SH-SY5Y (cell line): ENCODE data around the gene ST3GAL3.

ENCODE experiments used
- GATA2 ChIP-seq: IDR thresholded peaks from 2 replicates; pipeline ENCODE4 v1.6.1; 2011; ENCODE audit warnings: mild to moderate bottlenecking, low read depth, low read length
- GATA3 ChIP-seq: IDR thresholded peaks from 2 replicates; pipeline ENCODE4 v1.6.1; 2011; ENCODE audit warnings: low read depth, mild to moderate bottlenecking, low read length, moderate library complexity

Gene ST3GAL3

GRCh38 chr1:43711524-43712386, 4.4 kb downstream of the ST3GAL3 start:
- no peak for TF ChIP-seq GATA2
- no peak for TF ChIP-seq GATA3

- no peak for TF ChIP-seq GATA3
- TF ChIP-seq GATA2 = no peak
Measured at GRCh38 chr1:43716559-43717281, 9.4 kb downstream of the ST3GAL3 start.

GRCh38 chr1:43719063-43719462, 11.7 kb downstream of the ST3GAL3 start:
- TF ChIP-seq GATA2 (0 out of 2 replicates have a peak, but pooled peaks have one; percentile 19), GATA3 (no peak)

GRCh38 chr1:43722810-43723209, 15.5 kb downstream of the ST3GAL3 start:
- no peak for TF ChIP-seq GATA2
- TF ChIP-seq GATA3 = no peak

GRCh38 chr1:43729816-43730463, 22.6 kb downstream of the ST3GAL3 start:
- TF ChIP-seq GATA2 = no peak
- no peak for TF ChIP-seq GATA3

GRCh38 chr1:43731867-43732531, 24.7 kb downstream of the ST3GAL3 start:
- TF ChIP-seq GATA3 (no peak), GATA2 (no peak)

GRCh38 chr1:43736819-43737218, 29.5 kb downstream of the ST3GAL3 start:
- no peak for TF ChIP-seq GATA3
- no peak for TF ChIP-seq GATA2

GRCh38 chr1:43742026-43742425, 34.7 kb downstream of the ST3GAL3 start:
- TF ChIP-seq GATA2 (no peak), GATA3 (no peak)

- TF ChIP-seq GATA2 (no peak), GATA3 (no peak)
Measured at GRCh38 chr1:43743206-43743605, 35.9 kb downstream of the ST3GAL3 start.

- TF ChIP-seq GATA3 (no peak), GATA2 (no peak)
Measured at GRCh38 chr1:43747736-43748135, 40.4 kb downstream of the ST3GAL3 start.

- TF ChIP-seq GATA3 (no peak), GATA2 (no peak)
Measured at GRCh38 chr1:43750083-43750482, 42.7 kb downstream of the ST3GAL3 start.

GRCh38 chr1:43753422-43753821, 46.1 kb downstream of the ST3GAL3 start:
- TF ChIP-seq GATA3 = no peak
- TF ChIP-seq GATA2 = no peak

GRCh38 chr1:43754892-43755291, 47.6 kb downstream of the ST3GAL3 start:
- TF ChIP-seq GATA3 (no peak), GATA2 (no peak)

- TF ChIP-seq GATA2 (no peak), GATA3 (no peak)
Measured at GRCh38 chr1:43757343-43758053, 50.2 kb downstream of the ST3GAL3 start.
